Left renal pelvis (tissue), 4 donors: Measurements from ENCODE around the gene FXYD5. TPM values are rescaled to one million over a fixed set of nuclear protein-coding genes. Genes with fewer than 3 reads are reported as not detected.
"Not testable (repeated sequence)": the region's sequence is repeated elsewhere in the genome, so short reads cannot be mapped to it uniquely, and the experiment has no call there.

Experiments used
- DNase-seq, 4 donors: peaks; one replicate each; pipeline ENCODE4 v3.0.0-alpha.2; 2013; ENCODE audit warnings: low read depth in 4 of 4, low spot score in 3 of 4
- polyA plus RNA-seq, 4 donors: library from polyadenylated mRNA; unstranded; fragments of 120-200 nt; gene quantifications; one replicate each; pipeline ENCODE4 v1.2.1, GENCODE V29; 2013; ENCODE audit not compliant: insufficient read length in 4 of 4

FXYD5 gene
- polyA plus RNA-seq, 4 donors = 13.2 to 33.5 (median 27.9) TPM

DNA sequence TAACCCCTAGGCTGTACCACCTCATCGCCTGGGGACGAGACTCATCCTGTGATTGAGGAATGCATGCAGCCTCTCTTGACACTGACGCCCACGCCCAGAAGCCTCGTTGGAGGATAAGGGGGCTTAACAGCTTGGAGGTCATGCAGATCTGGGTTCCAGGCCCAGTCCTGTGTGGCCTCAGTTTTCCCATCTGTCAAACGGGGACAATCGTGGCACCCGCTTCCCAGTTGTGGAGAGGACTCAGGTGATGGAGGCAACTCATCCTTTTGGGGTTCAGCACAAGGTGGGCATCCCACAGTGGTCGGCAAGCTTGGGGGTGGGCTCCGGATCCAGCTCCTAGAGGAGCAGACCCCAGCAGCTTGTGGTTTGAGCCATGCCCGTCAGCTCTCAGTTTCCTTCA is 18.3 kb upstream of the FXYD5 start:
- DNase-seq = no peak

DNA sequence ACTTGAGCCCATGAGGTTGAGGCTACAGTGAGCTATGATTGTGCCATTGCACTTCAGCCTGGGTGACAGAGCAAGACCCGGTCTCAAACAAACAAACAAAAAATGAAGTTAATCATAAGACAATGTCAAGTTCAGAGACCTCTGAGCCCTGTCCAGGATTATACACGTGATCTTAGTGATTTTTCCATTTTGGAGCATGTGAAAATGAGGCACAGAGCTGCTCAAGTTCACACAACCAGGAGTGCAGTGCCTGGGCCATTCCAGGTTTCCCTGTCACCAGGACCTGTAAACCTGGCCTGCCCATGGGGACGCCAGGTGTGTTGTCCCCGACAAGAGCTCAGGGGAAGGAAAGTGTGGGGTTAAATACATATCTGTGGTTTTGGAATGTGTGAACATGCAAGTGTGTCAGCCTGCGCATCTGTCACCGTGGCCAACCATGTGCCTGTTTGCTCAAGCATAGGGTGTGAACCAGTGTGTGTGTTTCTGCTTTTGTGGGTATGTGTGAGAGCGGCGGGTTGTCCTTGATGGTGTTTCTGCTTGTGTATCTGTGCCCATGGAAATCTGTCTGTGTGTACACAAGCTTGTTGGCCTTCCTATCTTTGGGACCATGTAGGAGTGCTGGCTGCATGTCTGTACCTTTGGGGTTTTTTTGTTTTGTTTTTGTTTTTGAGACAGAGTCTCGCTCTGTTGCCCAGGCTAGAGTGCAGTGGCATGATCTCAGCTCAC is 17.4 kb upstream of the FXYD5 start:
- DNase-seq = no peak

- no peak for DNase-seq
Measured at GRCh38 chr19:35138305-35138892, 16.1 kb upstream of the FXYD5 start, which contains the start of gene FXYD1. Gene FXYD1 (plus strand): TSS chr19:35138824. CDS start chr19:35140080, 1,256 bp downstream.

- DNase-seq = no peak
Measured at GRCh38 chr19:35140207-35140961, 14.2 kb upstream of the FXYD5 start.

DNA sequence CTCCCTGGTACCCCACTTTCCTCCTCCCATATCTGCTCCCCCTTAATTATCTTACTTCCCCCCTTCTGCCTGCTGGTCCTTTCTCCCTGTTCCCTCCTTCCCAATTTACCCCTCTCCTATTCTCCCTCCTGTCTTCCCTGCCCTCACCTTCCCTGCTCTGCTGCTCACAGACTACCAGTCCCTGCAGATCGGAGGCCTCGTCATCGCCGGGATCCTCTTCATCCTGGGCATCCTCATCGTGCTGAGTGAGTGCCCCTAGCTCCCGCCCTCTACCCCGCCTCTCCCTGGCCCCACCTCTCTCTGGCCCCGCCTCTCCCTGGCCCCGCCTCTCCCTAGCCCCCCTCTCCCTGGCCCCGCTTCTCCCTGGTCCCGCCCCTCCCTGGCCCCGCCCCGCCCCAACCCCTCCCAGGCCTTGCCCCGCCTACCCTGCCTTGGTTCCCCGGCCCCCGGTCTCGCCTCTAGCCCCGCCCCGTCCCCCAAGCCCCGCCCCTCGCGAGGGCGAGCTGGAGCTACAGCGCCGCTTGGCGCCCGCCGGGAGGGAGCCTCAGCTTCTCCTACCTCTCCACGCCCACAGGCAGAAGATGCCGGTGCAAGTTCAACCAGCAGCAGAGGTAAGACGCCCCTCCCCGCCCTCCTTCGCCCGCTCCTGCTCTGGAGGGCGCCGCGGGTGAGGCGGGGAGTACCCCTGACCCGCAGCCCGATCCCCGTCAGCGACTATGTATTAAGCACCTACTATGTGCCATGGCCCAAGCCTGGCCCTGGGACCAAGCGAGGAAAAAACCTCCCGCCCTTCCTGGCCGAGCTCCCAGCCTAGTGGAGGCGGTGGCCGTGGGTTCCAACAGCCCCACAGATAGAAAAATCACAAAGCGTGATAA is 13.3 kb upstream of the FXYD5 start:
- DNase-seq = no peak

DNA sequence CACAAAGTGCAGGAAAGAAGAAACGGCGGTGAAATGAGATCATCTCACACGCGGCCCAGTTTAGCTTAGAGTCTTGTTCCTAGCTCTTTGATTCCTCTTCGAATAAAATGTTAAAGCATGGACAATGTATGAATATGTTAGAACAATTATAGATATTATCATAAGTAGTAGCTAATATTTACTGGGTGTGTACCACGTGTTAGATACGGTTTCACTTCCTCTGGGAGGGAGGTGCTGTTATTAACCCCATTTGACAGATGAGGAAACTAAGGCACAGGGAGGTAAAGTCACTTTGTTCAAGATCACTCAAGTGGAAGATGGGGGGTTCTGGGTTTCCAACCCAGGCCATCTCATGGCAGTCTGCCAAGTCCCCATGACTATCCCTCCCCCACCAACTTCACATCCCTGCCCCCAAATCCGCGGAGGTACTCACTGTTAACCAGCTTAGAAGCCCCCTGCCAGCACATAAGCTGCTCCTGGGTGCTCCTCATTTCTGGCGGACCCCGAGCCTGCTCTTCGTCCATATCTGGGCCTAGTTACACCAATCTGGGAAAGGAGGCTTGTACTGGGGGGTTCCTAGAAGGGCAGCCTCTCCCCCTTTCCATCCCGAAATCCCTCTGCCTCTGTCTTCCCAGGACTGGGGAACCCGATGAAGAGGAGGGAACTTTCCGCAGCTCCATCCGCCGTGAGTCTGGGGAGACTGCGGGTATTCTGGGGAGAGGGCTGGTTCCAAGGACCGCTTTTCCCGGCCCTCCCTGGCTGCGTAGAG is 12.5 kb upstream of the FXYD5 start:
- DNase-seq = no peak

DNA sequence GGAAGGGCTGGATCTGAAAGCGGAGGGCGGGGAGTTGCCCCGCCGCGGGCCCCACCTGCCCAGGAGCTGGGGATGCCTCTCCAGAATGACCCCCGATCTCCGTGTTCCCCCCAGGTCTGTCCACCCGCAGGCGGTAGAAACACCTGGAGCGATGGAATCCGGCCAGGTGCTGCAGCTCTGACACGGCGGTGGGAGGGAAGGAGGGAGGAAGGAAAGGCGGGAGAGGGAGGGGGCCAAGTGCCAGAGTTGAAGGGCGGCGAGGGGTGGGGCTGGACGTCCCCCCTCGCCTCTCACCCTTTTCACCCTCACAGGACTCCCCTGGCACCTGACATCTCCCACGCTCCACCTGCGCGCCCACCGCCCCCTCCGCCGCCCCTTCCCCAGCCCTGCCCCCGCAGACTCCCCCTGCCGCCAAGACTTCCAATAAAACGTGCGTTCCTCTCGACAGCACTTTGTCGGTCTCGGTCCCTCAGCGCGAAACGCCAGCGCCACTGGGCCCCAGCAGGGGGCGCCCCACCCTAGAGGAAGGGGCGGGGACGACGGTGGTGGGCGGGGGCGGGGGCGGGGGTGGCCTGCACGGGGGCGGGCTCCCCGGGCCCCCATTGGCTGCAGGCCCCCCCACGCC is 11.8 kb upstream of the FXYD5 start:
- no peak for DNase-seq

GRCh38 chr19:35143231-35143715 is 11.3 kb upstream of the FXYD5 start, which contains the start of gene FXYD7:
Gene FXYD7 (plus strand): TSS chr19:35143255. CDS start chr19:35143334, 79 bp downstream.
- DNase-seq = no peak

- no peak for DNase-seq
Measured at GRCh38 chr19:35143818-35144217, 10.7 kb upstream of the FXYD5 start.

DNA sequence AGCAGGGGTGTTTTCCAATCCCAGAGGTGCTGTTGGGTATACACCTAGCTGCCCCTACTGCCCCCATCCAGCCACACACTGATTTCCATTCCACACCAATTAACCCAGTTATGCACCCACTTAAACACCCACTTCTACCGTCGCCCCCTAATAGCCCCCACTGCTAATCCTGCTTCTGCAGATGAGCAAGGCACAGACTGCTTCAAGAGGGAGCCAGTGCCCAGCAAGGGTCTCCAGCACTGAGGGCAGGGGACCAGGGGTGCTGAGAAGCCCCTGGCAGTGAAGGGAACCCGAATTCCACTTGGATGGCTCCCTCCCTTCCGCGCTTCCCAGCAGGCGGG is 10.3 kb upstream of the FXYD5 start:
- DNase-seq = no peak

GRCh38 chr19:35144600-35145436 is 9.7 kb upstream of the FXYD5 start:
- no peak for DNase-seq

- no peak for DNase-seq
Measured at GRCh38 chr19:35146746-35147459, 7.6 kb upstream of the FXYD5 start.

GRCh38 chr19:35149463-35149862 is 5.1 kb upstream of the FXYD5 start:
- no peak for DNase-seq

DNA sequence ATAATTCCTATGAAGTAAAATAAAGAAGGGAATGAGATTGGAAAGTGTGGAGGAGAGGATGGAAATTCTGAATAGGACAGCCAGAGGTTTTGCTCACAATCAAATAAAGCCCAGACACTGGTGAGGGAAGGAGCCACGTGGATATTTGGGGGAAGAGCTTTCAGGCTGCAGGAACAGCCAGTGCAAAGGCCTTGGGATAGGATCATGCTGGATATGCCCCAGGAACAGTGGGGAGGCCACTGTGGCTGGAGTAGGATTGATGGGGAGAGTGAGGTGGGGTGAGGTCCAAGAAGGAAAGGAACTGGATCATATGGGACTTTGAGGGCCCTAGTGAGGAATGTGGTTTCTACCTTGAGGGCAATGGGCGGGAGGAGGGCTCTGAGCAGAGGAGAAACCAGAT is 4.1 kb upstream of the FXYD5 start:
- no peak for DNase-seq

DNA sequence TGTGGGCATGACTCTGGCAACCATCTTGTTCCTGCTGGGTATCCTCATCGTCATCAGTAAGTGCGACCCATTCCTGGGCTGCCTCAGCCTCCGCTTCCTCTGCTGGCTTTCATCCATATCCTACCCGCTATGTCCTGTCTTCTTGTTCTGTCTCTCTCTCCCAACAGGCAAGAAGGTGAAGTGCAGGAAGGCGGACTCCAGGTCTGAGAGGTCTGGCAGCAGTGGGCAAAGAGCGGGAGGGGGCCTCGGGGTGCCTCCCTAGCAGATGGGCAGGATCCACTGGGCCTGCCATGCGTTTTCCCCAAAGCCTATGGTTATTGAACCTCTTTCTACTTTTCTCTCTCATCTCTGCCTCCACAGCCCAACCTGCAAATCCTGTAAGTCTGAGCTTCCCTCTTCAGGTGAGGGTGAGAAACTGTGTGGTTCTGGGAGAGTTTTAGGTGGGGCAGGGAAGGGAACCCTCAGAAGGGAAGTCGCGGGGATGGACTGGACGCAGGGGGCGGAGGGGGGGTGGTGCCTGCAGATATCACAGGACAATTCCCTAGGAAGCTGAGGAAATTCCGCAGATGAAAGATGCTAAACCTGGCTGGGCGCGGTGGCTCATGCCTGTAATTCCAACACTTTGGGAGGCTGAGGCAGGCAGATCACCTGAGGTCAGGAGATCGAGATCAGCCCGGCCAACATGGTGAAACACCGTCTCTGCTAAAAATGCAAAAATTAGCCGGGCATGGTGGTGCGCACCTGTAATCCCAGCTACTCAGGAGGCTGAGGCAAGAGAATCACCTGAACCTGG is 3.1 kb upstream of the FXYD5 start:
- DNase-seq = no peak

DNA sequence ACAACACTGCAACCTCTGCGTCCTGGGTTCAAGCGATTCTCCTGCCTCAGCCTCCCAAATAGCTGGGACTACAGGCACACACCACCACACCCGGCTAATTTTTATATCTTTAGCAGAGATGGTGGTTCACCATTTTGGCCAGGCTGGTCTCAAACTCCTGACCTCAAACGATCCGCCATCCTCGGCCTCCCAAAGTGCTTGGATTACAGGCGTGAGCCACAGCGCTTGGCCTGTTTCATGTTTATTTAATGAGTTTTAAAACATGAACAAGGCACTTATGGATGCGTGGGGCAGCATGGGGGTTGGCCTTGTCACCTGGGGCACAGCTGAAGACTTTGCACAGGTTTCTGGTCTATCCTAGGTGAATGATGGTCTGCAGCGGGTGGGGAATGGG is 1.4 kb upstream of the FXYD5 start:
- DNase-seq = not testable (repeated sequence)
